Uterus (tissue), 4 donors: ENCODE data around the gene GFRA4. TPM values are rescaled to one million over a fixed set of nuclear protein-coding genes. Genes with fewer than 3 reads are reported as not detected.
A peak's percentile ranks its signal among the peaks of the same experiment; 100 is the strongest.

Experiments
- DNase-seq, 2 donors: peaks; one replicate each; pipeline ENCODE4 v3.0.0-alpha.2; 2019 to 2020
- H3K27ac ChIP-seq, 2 donors: fragments of 200-600 bp; sonication (generic); 1 replicate in 1 of 2; 2 replicates in 1 of 2; pipeline ENCODE4 v1.5.1; 2016 to 2018
- H3K27me3 ChIP-seq, 2 donors: fragments of 200-600 bp; sonication (generic); one replicate each; pipeline ENCODE4 v1.5.1; 2018 to 2019; ENCODE audit warnings: control low read depth in 1 of 2
- H3K36me3 ChIP-seq, 2 donors: fragments of 200-600 bp; sonication (generic); one replicate each; pipeline ENCODE4 v1.5.1; 2019; ENCODE audit warnings: control low read depth in 1 of 2
- H3K4me1 ChIP-seq, 2 donors: fragments of 200-600 bp; sonication (generic); one replicate each; pipeline ENCODE4 v1.5.1; 2018 to 2019; ENCODE audit warnings: control low read depth in 1 of 2
- H3K4me3 ChIP-seq, 2 donors: fragments of 200-600 bp; sonication (generic); 1 replicate in 1 of 2; 2 replicates in 1 of 2; pipeline ENCODE4 v1.5.1; 2018 to 2019; ENCODE audit warnings: mild to moderate bottlenecking in 1 of 2
- H3K9me3 ChIP-seq, 2 donors: fragments of 200-600 bp; sonication (generic); one replicate each; pipeline ENCODE4 v1.5.1; 2019; ENCODE audit warnings: control low read depth in 1 of 2
- CTCF ChIP-seq, 4 experiments: fragments of 200-600 bp in 2 of 4; fragments of 450-650 bp in 2 of 4; sonication (generic) in 2 of 4; IDR thresholded peaks; one replicate each; pipeline ENCODE4 v1.5.1; 2016 to 2019; ENCODE audit warnings: antibody characterized with exemption in 4 of 4, mild to moderate bottlenecking in 2 of 4, moderate library complexity in 1 of 4
- POLR2A ChIP-seq, 2 donors: fragments of 450-650 bp; IDR thresholded peaks; one replicate each; pipeline ENCODE4 v1.6.1; 2016; ENCODE audit warnings: antibody characterized with exemption in 2 of 2, mild to moderate bottlenecking in 1 of 2, moderate library complexity in 1 of 2
- intact Hi-C: fragments of 100-400 bp; cut with DNase I; formaldehyde crosslinking; loops from one replicate; pipeline ENCODE4 v1.15.1; 2023; ENCODE audit warnings: low total_unique reads
- total RNA-seq, 4 donors: library from RNA; depleted of rRNA in 3 of 4; stranded (reverse); fragments of >200 nt in 3 of 4; gene quantifications; one replicate each; pipeline versions ENCODE4 v1.1.0 to v1.2.4, GENCODE V29; 2014 to 2023
- donor health status: DM: yes; HTN: yes; CAD: no.

The GFRA4 gene
- total RNA-seq, 4 donors from 2014 or later, result not detected

- Histone ChIP-seq H3K4me1 (peaks cover 4 to 6% of the 10 kb centered on the region in 2 donors), H3K36me3 (no peaks in the 10 kb centered on the region), H3K27ac (peak overlapping the region; percentile 77 to 89), H3K4me3 (no peak overlapping the region), H3K9me3 (no peaks in the 10 kb centered on the region), H3K27me3 (no peaks in the 10 kb centered on the region)
- intact Hi-C loops, result no loop called here
- peak; percentile 59 to 77 for DNase-seq
- no peak for TF ChIP-seq POLR2A (IDR thresholded peaks at IDR 0.05)
- TF ChIP-seq CTCF (IDR thresholded peaks at IDR 0.05), result no peak
Measured at GRCh38 chr20:3687655-3688054, 24.5 kb upstream of the GFRA4 start.

DNA sequence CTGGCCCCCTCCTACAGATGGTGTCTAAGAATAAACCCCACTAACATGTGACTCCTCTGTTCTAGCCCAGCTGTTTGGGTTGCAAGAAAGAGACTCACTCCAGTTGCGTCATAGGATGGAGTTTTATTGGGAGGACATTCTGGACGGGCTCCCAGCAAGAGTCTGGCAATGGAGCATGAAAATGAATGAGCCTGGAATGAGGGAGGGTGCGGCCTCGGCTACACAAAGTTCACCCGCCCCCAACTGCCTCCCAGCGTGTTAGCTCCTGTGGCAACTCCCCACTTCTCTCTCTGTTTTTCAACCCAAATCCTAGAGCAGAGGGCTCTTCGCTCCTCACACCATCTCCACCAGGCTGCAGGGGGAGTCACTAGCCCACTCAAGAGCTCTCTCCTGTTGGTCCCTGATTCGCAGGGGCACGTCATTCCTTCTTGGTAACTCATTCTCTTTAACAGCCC lies 23.7 kb upstream of the GFRA4 start:
- Histone ChIP-seq H3K27me3 (no peaks in the 10 kb centered on the region), H3K36me3 (no peaks in the 10 kb centered on the region), H3K9me3 (no peaks in the 10 kb centered on the region), H3K4me1 (peaks cover 4 to 6% of the 10 kb centered on the region in 2 donors), H3K27ac (peak overlapping the region; percentile 77 to 89), H3K4me3 (no peak overlapping the region)
- intact Hi-C loops, result no loop called here
- no peak for TF ChIP-seq POLR2A (IDR thresholded peaks at IDR 0.05)
- peak in 1 of 4 experiments; percentile 34 for TF ChIP-seq CTCF (IDR thresholded peaks at IDR 0.05)
- peak; percentile 94 to 95 for DNase-seq

DNA sequence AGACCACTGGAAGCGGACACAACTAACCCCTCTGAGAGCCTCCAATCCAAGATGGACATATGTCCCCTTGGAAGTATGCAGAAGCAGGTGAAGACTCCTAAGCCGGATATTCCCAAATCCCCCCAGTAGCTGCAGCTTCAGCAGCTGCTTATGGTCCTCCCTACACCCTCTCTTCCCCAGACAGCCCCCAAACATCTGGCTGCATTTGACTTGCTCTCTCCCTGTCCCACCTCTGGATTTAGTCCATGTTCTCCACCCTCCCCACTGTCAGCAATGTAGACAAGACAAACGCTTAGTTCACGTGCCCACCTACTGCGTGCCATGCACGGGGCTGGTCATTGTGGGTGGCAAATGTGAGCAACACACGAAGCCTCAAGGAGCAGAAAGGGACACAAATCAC lies 23.2 kb upstream of the GFRA4 start:
- intact Hi-C loops, result no loop called here
- TF ChIP-seq POLR2A (IDR thresholded peaks at IDR 0.05), result no peak

GRCh38 chr20:3685341-3685740 lies 22.1 kb upstream of the GFRA4 start:
- Histone ChIP-seq H3K27me3 (no peaks in the 10 kb centered on the region), H3K4me3 (no peak overlapping the region), H3K4me1 (peaks cover 4 to 6% of the 10 kb centered on the region in 2 donors), H3K9me3 (no peaks in the 10 kb centered on the region), H3K27ac (no peak overlapping the region), H3K36me3 (no peaks in the 10 kb centered on the region)
- intact Hi-C loops, result no loop called here
- DNase-seq, result no peak
- no peak for TF ChIP-seq CTCF (IDR thresholded peaks at IDR 0.05)
- TF ChIP-seq POLR2A (IDR thresholded peaks at IDR 0.05), result no peak

More for the DNA sequence above, 23.2 kb upstream of the GFRA4 start:
- Histone ChIP-seq H3K36me3 (no peaks in the 10 kb centered on the region), H3K9me3 (no peaks in the 10 kb centered on the region), H3K27me3 (no peaks in the 10 kb centered on the region), H3K4me3 (no peak overlapping the region), H3K27ac (peak overlapping the region; percentile 77 to 89), H3K4me1 (peaks cover 4 to 6% of the 10 kb centered on the region in 2 donors)
- DNase-seq, result no peak

- Histone ChIP-seq H3K4me3 (peak within 1 kb of the TSS; percentile 62 to 65), H3K4me1 (peaks cover 6 to 16% of the 10 kb centered on the region in 2 donors), H3K27me3 (no peaks in the 10 kb centered on the region), H3K27ac (peak within 1 kb of the TSS; percentile 97 to 98), H3K9me3 (no peaks in the 10 kb centered on the region), H3K36me3 (no peaks in the 10 kb centered on the region)
- DNase-seq, result peak; percentile 71 to 84
- peak in 1 of 4 experiments; percentile 31 for TF ChIP-seq CTCF (IDR thresholded peaks at IDR 0.05)
- TF ChIP-seq POLR2A (IDR thresholded peaks at IDR 0.05), result peak in 1 of 2 donors; percentile 41
- intact Hi-C loops, result loop anchor here (5.0 kb wide), 1 partner anchor 85 kb away; the partner anchor contains the start of gene ADISSP
Measured at GRCh38 chr20:3681931-3682781, 19.0 kb upstream of the GFRA4 start, which contains the start of gene ADAM33. TSS of gene ADAM33 (minus strand) at chr20:3682010. CDS start at chr20:3682004, 6 bp downstream.
